ENCODE data around the gene DYNLL2. TPM values are rescaled to one million over a fixed set of nuclear protein-coding genes. Genes with fewer than 3 reads are reported as not detected.

The DYNLL2 gene
- total and polyA plus RNA-seq, 9 of the 15 experiments (the other 6 are each of a cell fraction or from before 2014, with no cell fraction given): 1.8 to 24.5 (median 13.0) TPM

DNA sequence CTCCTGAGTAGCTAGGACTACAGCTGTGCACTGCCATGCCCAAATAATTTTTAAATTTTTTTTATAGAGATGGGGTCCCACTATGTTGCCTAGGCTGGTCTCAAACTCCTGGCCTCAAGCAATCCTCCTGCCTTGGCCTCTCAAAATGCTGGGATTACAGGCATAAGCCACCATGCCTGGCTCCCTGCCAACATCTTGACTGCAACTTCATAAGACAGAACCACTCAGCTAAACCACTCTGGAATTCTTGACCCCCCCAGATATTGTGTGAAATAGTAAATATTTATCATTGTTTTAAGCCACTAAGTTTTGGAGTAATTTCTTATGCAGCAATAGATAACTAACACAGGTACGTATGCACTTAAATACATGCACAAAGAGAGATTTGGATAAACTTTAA lies 26.0 kb downstream of the DYNLL2 start:
- H3K9me1 ChIP-seq (ENCODE audit: control insufficient read depth, insufficient read depth, low read length): no peaks in the 10 kb centered on the region
- no peaks in the 10 kb centered on the region for H3K4me1 ChIP-seq (replicated peaks in 1 of 2; ENCODE audit: control insufficient read depth in 2 of 2, insufficient read depth in 2 of 2, low read length in 2 of 2)
- POLR2A ChIA-PET: interaction anchor here (0.7 kb wide), 1 partner anchor 540 kb away, joined by 3 read pairs; no protein-coding TSS in a partner anchor
- no peak overlapping the region for H3K4me2 ChIP-seq (ENCODE audit: insufficient read depth, low read length)
- intact Hi-C loops (cut with micrococcal nuclease) (no loop called here), in situ Hi-C loops (cut with MboI) (loop anchor here (25.0 kb wide), 1 partner anchor 972 kb away; no protein-coding TSS in a partner anchor)
- DNase-seq (ENCODE audit: extremely low read depth in 1 of 4, low spot score in 3 of 4): no peak
- H3K27ac ChIP-seq (ENCODE audit: extremely low read depth, low read depth, low read length): no peak overlapping the region
- 18% methylated on average over 1 of the region's 1 CpG for WGBS (ENCODE audit: insufficient coverage, low coverage, missing lambda C conversion rate)
- CTCF ChIA-PET (ENCODE audit: low intra/inter-chr PET ratio): no interaction called here
- no peak overlapping the region for H2AFZ ChIP-seq (ENCODE audit: low read depth, low read length)
- H3K4me3 ChIP-seq: no peak overlapping the region
- peaks cover 9 to 11% of the 10 kb centered on the region in 2 experiments; a peak in 4 of 5 replicates for H3K27me3 ChIP-seq (ENCODE audit: control insufficient read depth in 2 of 2, insufficient read depth in 2 of 2, low read length in 2 of 2)
- peak; percentile 55; the same call in 1 of the 2 replicates for TF ChIP-seq NFIX (CRISPR knock-in tag; IDR thresholded peaks at IDR 0.05; ENCODE audit: low read depth)
- peak; percentile 81 for TF ChIP-seq NFIC (IDR thresholded peaks at IDR 0.05)
- TF ChIP-seq, protein P1, sequence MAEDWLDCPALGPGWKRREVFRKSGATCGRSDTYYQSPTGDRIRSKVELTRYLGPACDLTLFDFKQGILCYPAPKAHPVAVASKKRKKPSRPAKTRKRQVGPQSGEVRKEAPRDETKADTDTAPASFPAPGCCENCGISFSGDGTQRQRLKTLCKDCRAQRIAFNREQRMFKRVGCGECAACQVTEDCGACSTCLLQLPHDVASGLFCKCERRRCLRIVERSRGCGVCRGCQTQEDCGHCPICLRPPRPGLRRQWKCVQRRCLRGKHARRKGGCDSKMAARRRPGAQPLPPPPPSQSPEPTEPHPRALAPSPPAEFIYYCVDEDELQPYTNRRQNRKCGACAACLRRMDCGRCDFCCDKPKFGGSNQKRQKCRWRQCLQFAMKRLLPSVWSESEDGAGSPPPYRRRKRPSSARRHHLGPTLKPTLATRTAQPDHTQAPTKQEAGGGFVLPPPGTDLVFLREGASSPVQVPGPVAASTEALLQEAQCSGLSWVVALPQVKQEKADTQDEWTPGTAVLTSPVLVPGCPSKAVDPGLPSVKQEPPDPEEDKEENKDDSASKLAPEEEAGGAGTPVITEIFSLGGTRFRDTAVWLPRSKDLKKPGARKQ (CRISPR knock-in tag; IDR thresholded peaks at IDR 0.05): no peak
- H3K9ac ChIP-seq (ENCODE audit: insufficient read depth in 1 of 2, low read depth in 2 of 2, low read length in 2 of 2): no peak overlapping the region
- BruUV-seq (replicated peaks): no TSS peak
- no peaks in the 10 kb centered on the region for H3K9me3 ChIP-seq (replicated peaks; ENCODE audit: control insufficient read depth, insufficient read depth, low read depth, low read length)
- no peaks in the 10 kb centered on the region for H3K79me2 ChIP-seq (ENCODE audit: control insufficient read depth, insufficient read depth, low read length)
- ATAC-seq: no peak
- no peak for FAIRE-seq
- no peaks in the 10 kb centered on the region for H3K36me3 ChIP-seq (ENCODE audit: control insufficient read depth, insufficient read depth, low read length)
- peaks cover 8% of the 10 kb centered on the region; the same call in 1 of the 2 replicates for H4K20me1 ChIP-seq (replicated peaks; ENCODE audit: control insufficient read depth, insufficient read depth, low read length)

DNA sequence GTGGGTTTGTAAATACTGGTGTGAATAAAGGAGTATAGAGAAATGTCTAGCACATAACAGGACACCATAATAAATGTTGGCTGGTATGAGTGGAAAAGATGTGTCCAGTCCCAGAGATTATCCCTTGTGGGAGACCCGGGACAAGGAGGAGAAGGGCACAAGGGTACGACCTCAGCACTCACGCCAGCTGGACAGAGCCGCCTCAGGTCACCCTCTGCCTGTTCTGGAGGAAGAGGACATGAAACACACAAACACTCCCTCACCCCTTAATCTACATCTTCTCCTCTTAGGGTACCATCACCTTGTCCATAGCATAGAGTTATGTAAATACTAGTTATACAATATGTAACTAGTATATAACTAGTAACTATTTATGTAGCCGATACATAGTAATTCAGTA lies 26.8 kb downstream of the DYNLL2 start:
- Histone ChIP-seq H4K20me1 (replicated peaks; ENCODE audit: control insufficient read depth, insufficient read depth, low read length) (peaks cover 8% of the 10 kb centered on the region; the same call in 1 of the 2 replicates), H3K36me3 (ENCODE audit: control insufficient read depth, insufficient read depth, low read length) (no peaks in the 10 kb centered on the region), H3K9ac (ENCODE audit: insufficient read depth in 1 of 2, low read depth in 2 of 2, low read length in 2 of 2) (no peak overlapping the region), H3K4me1 (replicated peaks in 1 of 2; ENCODE audit: control insufficient read depth in 2 of 2, insufficient read depth in 2 of 2, low read length in 2 of 2) (no peaks in the 10 kb centered on the region), H3K27me3 (ENCODE audit: control insufficient read depth in 2 of 2, insufficient read depth in 2 of 2, low read length in 2 of 2) (peaks cover 10 to 12% of the 10 kb centered on the region in 2 experiments; a peak in 4 of 5 replicates), H3K4me3 (no peak overlapping the region), H3K9me3 (replicated peaks; ENCODE audit: control insufficient read depth, insufficient read depth, low read depth, low read length) (no peaks in the 10 kb centered on the region), H2AFZ (ENCODE audit: low read depth, low read length) (no peak overlapping the region), H3K27ac (ENCODE audit: extremely low read depth, low read depth, low read length) (no peak overlapping the region), H3K9me1 (ENCODE audit: control insufficient read depth, insufficient read depth, low read length) (no peaks in the 10 kb centered on the region), H3K79me2 (ENCODE audit: control insufficient read depth, insufficient read depth, low read length) (no peaks in the 10 kb centered on the region), H3K4me2 (ENCODE audit: insufficient read depth, low read length) (no peak overlapping the region)
- ATAC-seq: no peak
- DNase-seq (ENCODE audit: extremely low read depth in 1 of 4, low spot score in 3 of 4): no peak
- in situ Hi-C loops (cut with MboI) (loop anchor here (25.0 kb wide), 1 partner anchor 973 kb away; no protein-coding TSS in a partner anchor), intact Hi-C loops (cut with micrococcal nuclease) (loop anchor here (5.0 to 10.0 kb wide), 3 partner anchors 113 to 975 kb away; no protein-coding TSS in a partner anchor)
- no peak for FAIRE-seq
- CTCF ChIA-PET (ENCODE audit: low intra/inter-chr PET ratio): no interaction called here
- no TSS peak for BruUV-seq (replicated peaks)
- 6% methylated on average over 5 of the region's 5 CpGs for WGBS (ENCODE audit: insufficient coverage, low coverage, missing lambda C conversion rate)
- POLR2A ChIA-PET: interaction anchor here (0.9 to 1.5 kb wide), 3 partner anchors 18 to 249 kb away, joined by 3 to 4 read pairs (median 3); no protein-coding TSS in a partner anchor
- no peak for TF ChIP-seq SMAD4 (CRISPR knock-in tag; conservative IDR thresholded peaks at IDR 0.05)
